NT2/D1 (cell line): ENCODE results near the gene ACVRL1.

Experiments used
- SUZ12 ChIP-seq: IDR thresholded peaks from 2 replicates; pipeline ENCODE4 v1.6.1; 2011; ENCODE audit not compliant: insufficient read length, insufficient read depth; ENCODE audit errors: extremely low read depth
- YY1 ChIP-seq: IDR thresholded peaks from 2 replicates; pipeline ENCODE4 v1.6.1; 2011; ENCODE audit not compliant: insufficient read length, insufficient read depth
- ZNF274 ChIP-seq: IDR thresholded peaks from 2 replicates; pipeline ENCODE4 v1.6.1; 2011; ENCODE audit warnings: mild to moderate bottlenecking, low read depth, low read length

DNA sequence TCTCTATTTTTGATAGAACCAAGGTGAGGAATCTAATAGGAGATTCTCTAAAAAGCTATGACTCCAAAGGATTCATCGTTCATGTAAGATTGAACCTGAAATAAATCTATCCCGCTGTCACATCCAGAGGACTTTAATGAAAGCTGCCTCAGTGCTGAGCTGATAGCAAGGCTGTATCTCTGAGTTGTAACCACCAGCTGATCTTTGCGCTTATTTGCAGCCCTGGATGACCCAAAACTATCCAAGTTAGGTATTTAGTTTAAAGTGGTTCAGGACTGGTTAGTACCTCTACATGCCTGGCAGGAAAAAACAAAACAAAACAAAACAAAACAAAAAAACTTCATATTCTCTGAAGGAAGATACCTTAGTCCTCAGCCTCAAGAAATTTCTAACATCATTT lies 28.2 kb upstream of the ACVRL1 start:
- TF ChIP-seq ZNF274, result no peak
- no peak for TF ChIP-seq YY1
- TF ChIP-seq SUZ12, result no peak
